ENCODE data around the gene TOM1L2.

The TOM1L2 gene

GRCh38 chr17:17928398-17929287 lies 43.6 kb downstream of the TOM1L2 start:
- H3K27ac Mint-ChIP-seq = no peak overlapping the region
- no peaks in the 10 kb centered on the region for H3K36me3 Mint-ChIP-seq (ENCODE audit: insufficient read depth)
- no peaks in the 10 kb centered on the region for H3K27me3 Mint-ChIP-seq
- peaks cover 3 to 7% of the 10 kb centered on the region in 2 donors for H3K4me1 Mint-ChIP-seq (ENCODE audit: low read depth in 2 of 2)
- no peak overlapping the region for H3K4me3 Mint-ChIP-seq
- ATAC-seq (replicated peaks) (no peak), DNase-seq (no peak)
- no peaks in the 10 kb centered on the region for H3K9me3 Mint-ChIP-seq

- H3K27ac Mint-ChIP-seq = no peak overlapping the region
- ATAC-seq (replicated peaks) (no peak), DNase-seq (no peak)
- H3K36me3 Mint-ChIP-seq (ENCODE audit: insufficient read depth) = no peaks in the 10 kb centered on the region
- no peaks in the 10 kb centered on the region for H3K9me3 Mint-ChIP-seq
- H3K4me3 Mint-ChIP-seq = no peak overlapping the region
- no peaks in the 10 kb centered on the region for H3K27me3 Mint-ChIP-seq
- H3K4me1 Mint-ChIP-seq (ENCODE audit: low read depth in 2 of 2) = peaks cover 7 to 8% of the 10 kb centered on the region in 2 donors
Measured at GRCh38 chr17:17926840-17927449, 45.3 kb downstream of the TOM1L2 start.

- Mint-ChIP-seq H3K4me3 (no peak overlapping the region), H3K4me1 (ENCODE audit: low read depth in 2 of 2) (peaks cover 10 to 13% of the 10 kb centered on the region in 2 donors)
Measured at GRCh38 chr17:17926036-17926435, 46.2 kb downstream of the TOM1L2 start.

GRCh38 chr17:17924857-17925250 lies 47.3 kb downstream of the TOM1L2 start:
- DNase-seq (no peak), ATAC-seq (replicated peaks) (no peak)
- H3K4me1 Mint-ChIP-seq (ENCODE audit: low read depth in 2 of 2) = peaks cover 10 to 13% of the 10 kb centered on the region in 2 donors
- H3K4me3 Mint-ChIP-seq = no peak overlapping the region
- no peaks in the 10 kb centered on the region for H3K27me3 Mint-ChIP-seq
- no peak overlapping the region for H3K27ac Mint-ChIP-seq
- H3K36me3 Mint-ChIP-seq (ENCODE audit: insufficient read depth) = no peaks in the 10 kb centered on the region
- H3K9me3 Mint-ChIP-seq = no peaks in the 10 kb centered on the region

More at GRCh38 chr17:17926036-17926435, 46.2 kb downstream of the TOM1L2 start:
- H3K27me3 Mint-ChIP-seq = no peaks in the 10 kb centered on the region
- H3K27ac Mint-ChIP-seq = no peak overlapping the region
- DNase-seq (no peak), ATAC-seq (replicated peaks) (no peak)
- H3K9me3 Mint-ChIP-seq = no peaks in the 10 kb centered on the region
- no peaks in the 10 kb centered on the region for H3K36me3 Mint-ChIP-seq (ENCODE audit: insufficient read depth)

GRCh38 chr17:17924131-17924856 lies 47.9 kb downstream of the TOM1L2 start:
- Mint-ChIP-seq H3K4me3 (no peak overlapping the region), H3K9me3 (no peaks in the 10 kb centered on the region), H3K36me3 (ENCODE audit: insufficient read depth) (no peaks in the 10 kb centered on the region), H3K27me3 (no peaks in the 10 kb centered on the region), H3K4me1 (ENCODE audit: low read depth in 2 of 2) (peaks cover 12 to 13% of the 10 kb centered on the region in 2 donors), H3K27ac (no peak overlapping the region)
- DNase-seq (no peak), ATAC-seq (replicated peaks) (no peak)

- H3K27me3 Mint-ChIP-seq = no peaks in the 10 kb centered on the region
- peaks cover 3% of the 10 kb centered on the region for H3K36me3 Mint-ChIP-seq (ENCODE audit: insufficient read depth)
- ATAC-seq (replicated peaks) = no peak
- peaks cover 11 to 12% of the 10 kb centered on the region in 2 donors for H3K4me1 Mint-ChIP-seq (ENCODE audit: low read depth in 2 of 2)
- no peaks in the 10 kb centered on the region for H3K9me3 Mint-ChIP-seq
- DNase-seq = no peak
- no peak overlapping the region for H3K4me3 Mint-ChIP-seq
- peak overlapping the region in 1 of 2 donors; percentile 76 for H3K27ac Mint-ChIP-seq
Measured at GRCh38 chr17:17922070-17922614, 50.1 kb downstream of the TOM1L2 start.

GRCh38 chr17:17921192-17922069 lies 50.8 kb downstream of the TOM1L2 start:
- Mint-ChIP-seq H3K36me3 (ENCODE audit: insufficient read depth) (peaks cover 3% of the 10 kb centered on the region), H3K4me3 (no peak overlapping the region), H3K27ac (peak overlapping the region in 1 of 2 donors; percentile 76), H3K4me1 (ENCODE audit: low read depth in 2 of 2) (peaks cover 11 to 12% of the 10 kb centered on the region in 2 donors), H3K27me3 (no peaks in the 10 kb centered on the region), H3K9me3 (no peaks in the 10 kb centered on the region)
- DNase-seq = no peak
- ATAC-seq (replicated peaks) = no peak

GRCh38 chr17:17919169-17920107 lies 52.8 kb downstream of the TOM1L2 start:
- DNase-seq (peak; percentile 50 to 56 (median 51)), ATAC-seq (replicated peaks) (peak; percentile 84)
- Mint-ChIP-seq H3K4me3 (no peak overlapping the region), H3K9me3 (no peaks in the 10 kb centered on the region), H3K27me3 (no peaks in the 10 kb centered on the region), H3K36me3 (ENCODE audit: insufficient read depth) (peaks cover 6% of the 10 kb centered on the region), H3K4me1 (ENCODE audit: low read depth in 2 of 2) (peaks cover 13 to 17% of the 10 kb centered on the region in 2 donors), H3K27ac (no peak overlapping the region)

GRCh38 chr17:17917394-17917793 lies 54.8 kb downstream of the TOM1L2 start:
- H3K36me3 Mint-ChIP-seq (ENCODE audit: insufficient read depth) = peaks cover 6% of the 10 kb centered on the region
- no peak for DNase-seq

GRCh38 chr17:17915183-17915582 lies 57.0 kb downstream of the TOM1L2 start:
- H3K27ac Mint-ChIP-seq = peak overlapping the region in 1 of 2 donors; percentile 1

More at GRCh38 chr17:17917394-17917793, 54.8 kb downstream of the TOM1L2 start:
- Mint-ChIP-seq H3K27me3 (no peaks in the 10 kb centered on the region), H3K4me1 (ENCODE audit: low read depth in 2 of 2) (peaks cover 20 to 23% of the 10 kb centered on the region in 2 donors), H3K4me3 (no peak overlapping the region), H3K9me3 (no peaks in the 10 kb centered on the region), H3K27ac (no peak overlapping the region)
- ATAC-seq (replicated peaks) = no peak

GRCh38 chr17:17913695-17914332 lies 58.4 kb downstream of the TOM1L2 start:
- no peak for DNase-seq

More at GRCh38 chr17:17915183-17915582, 57.0 kb downstream of the TOM1L2 start:
- ATAC-seq (replicated peaks) (no peak), DNase-seq (no peak)
- peaks cover 14 to 17% of the 10 kb centered on the region in 2 donors for H3K4me1 Mint-ChIP-seq (ENCODE audit: low read depth in 2 of 2)
- H3K9me3 Mint-ChIP-seq = no peaks in the 10 kb centered on the region
- H3K4me3 Mint-ChIP-seq = no peak overlapping the region
- H3K27me3 Mint-ChIP-seq = no peaks in the 10 kb centered on the region
- H3K36me3 Mint-ChIP-seq (ENCODE audit: insufficient read depth) = peaks cover 6% of the 10 kb centered on the region

More at GRCh38 chr17:17913695-17914332, 58.4 kb downstream of the TOM1L2 start:
- Mint-ChIP-seq H3K4me1 (ENCODE audit: low read depth in 2 of 2) (peaks cover 11 to 13% of the 10 kb centered on the region in 2 donors), H3K9me3 (no peaks in the 10 kb centered on the region), H3K27me3 (no peaks in the 10 kb centered on the region), H3K27ac (peak overlapping the region; percentile 1 to 80), H3K36me3 (ENCODE audit: insufficient read depth) (peaks cover 6% of the 10 kb centered on the region), H3K4me3 (no peak overlapping the region)
- no peak for ATAC-seq (replicated peaks)
